OCI-LY3 (cell line): Measurements from ENCODE around the gene PLCB4.
A peak's percentile ranks its signal among the peaks of the same experiment; 100 is the strongest.

ENCODE experiments used
- H2AFZ ChIP-seq: fragments of 200-600, 300-600 bp; shearing (Covaris generic); 2 replicates; pipeline ENCODE4 v1.6.0; 2014; ENCODE audit warnings: antibody characterized with exemption, low read depth, low read length
- H3K27ac ChIP-seq: fragments of 200-600, 300-600 bp; sonication (generic); 2 replicates; pipeline ENCODE4 v1.5.1; 2014; ENCODE audit warnings: mild to moderate bottlenecking, low read length, moderate library complexity, mixed read lengths
- H3K27me3 ChIP-seq: fragments of 200-600, 300-600 bp; sonication (generic); 2 replicates; pipeline ENCODE4 v1.6.1; 2014; ENCODE audit warnings: low read depth, low read length, mixed read lengths
- H3K36me3 ChIP-seq: fragments of 200-600, 300-600 bp; sonication (generic); replicated peaks from 2 replicates; pipeline ENCODE3; 2014; ENCODE audit warnings: low read depth, low read length, mixed read lengths
- H3K4me1 ChIP-seq: fragments of 300-600, 200-600 bp; sonication (generic); 2 replicates; pipeline ENCODE4 v1.6.1; 2014; ENCODE audit warnings: low read length, mixed read lengths
- H3K4me2 ChIP-seq: fragments of 200-600, 300-600 bp; sonication (generic); 2 replicates; pipeline ENCODE4 v1.6.1; 2014; ENCODE audit warnings: low read length, mixed read lengths
- H3K4me3 ChIP-seq: fragments of 300-600, 200-600 bp; sonication (generic); 2 replicates; pipeline ENCODE4 v1.5.1; 2014; ENCODE audit warnings: antibody characterized with exemption, mild to moderate bottlenecking, low read length, moderate library complexity
- H3K79me2 ChIP-seq: fragments of 300-600, 200-600 bp; shearing (Covaris generic); 2 replicates; pipeline ENCODE4 v1.6.1; 2014; ENCODE audit warnings: mild to moderate bottlenecking, low read length, mixed read lengths
- H3K9ac ChIP-seq: fragments of 300-600, 200-600 bp; shearing (Covaris generic); 2 replicates; pipeline ENCODE4 v1.6.0; 2014; ENCODE audit warnings: mild to moderate bottlenecking, low read length, moderate library complexity
- H3K9me3 ChIP-seq: fragments of 200-600, 300-600 bp; shearing (Covaris generic); 2 replicates; pipeline ENCODE4 v1.6.1; 2014; ENCODE audit warnings: low read length, mixed read lengths; ENCODE audit not compliant: insufficient read depth
- H4K20me1 ChIP-seq: fragments of 200-600, 300-600 bp; sonication (generic); 2 replicates; pipeline ENCODE4 v1.6.1; 2016; ENCODE audit warnings: low read length, mixed read lengths; ENCODE audit not compliant: insufficient read depth
- EZH2phosphoT487 ChIP-seq: fragments of 200-600 bp; shearing (Covaris generic); IDR thresholded peaks from 2 replicates; pipeline ENCODE4 v1.6.1; 2018; ENCODE audit warnings: antibody characterized with exemption, mixed run types, low read depth
- TF ChIP-seq, protein P1 (sequence below): fragments of 200-600, 300-600 bp; sonication (generic); IDR thresholded peaks from 2 replicates; pipeline ENCODE4 v1.5.1; 2014; ENCODE audit warnings: antibody characterized with exemption, low read length, low read depth

The PLCB4 gene

DNA sequence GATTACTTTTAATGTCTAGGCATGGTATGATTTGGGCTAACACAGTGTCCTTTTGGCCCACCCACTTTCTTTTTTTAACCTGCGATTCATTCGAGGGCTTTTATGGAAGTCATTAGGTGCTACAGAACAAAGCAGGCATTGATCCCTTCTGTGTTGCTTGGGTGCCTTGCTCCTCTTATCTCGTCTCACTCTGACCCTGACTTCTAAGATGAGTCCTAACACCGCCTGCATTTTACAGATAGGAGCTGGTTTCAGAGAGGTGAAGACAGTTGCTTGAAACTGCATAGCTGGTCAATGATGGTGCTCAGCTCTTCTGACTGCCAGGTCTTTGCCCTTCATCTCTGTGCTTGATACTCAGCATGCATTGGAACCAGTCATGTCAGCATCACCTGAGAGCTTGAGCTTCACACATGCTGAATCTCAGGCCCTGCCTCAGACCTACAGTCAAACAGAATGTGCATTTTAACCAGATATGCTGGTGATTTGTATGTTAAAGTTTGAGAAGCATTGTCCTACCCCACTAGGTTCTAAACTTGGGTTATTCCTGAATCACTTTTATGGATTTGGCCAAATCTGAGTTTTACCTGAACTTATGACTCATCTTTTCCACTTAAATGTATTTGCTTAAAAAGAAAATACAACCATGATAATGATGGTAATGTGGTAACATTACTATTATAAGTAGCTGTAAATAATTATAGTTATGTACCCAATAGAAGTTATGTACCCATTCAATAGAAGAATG, 142.3 kb downstream of the PLCB4 start:
- Histone ChIP-seq H3K9me3 (no peaks in the 10 kb centered on the region), H3K27me3 (no peaks in the 10 kb centered on the region), H3K27ac (no peak overlapping the region), H3K9ac (no peak overlapping the region), H3K79me2 (no peaks in the 10 kb centered on the region), H3K4me2 (no peak overlapping the region), H3K4me1 (no peaks in the 10 kb centered on the region), H2AFZ (no peak overlapping the region), H3K36me3 (no peaks in the 10 kb centered on the region), H3K4me3 (no peak overlapping the region), H4K20me1 (no peaks in the 10 kb centered on the region)
- TF ChIP-seq EZH2phosphoT487, result no peak
- TF ChIP-seq, protein P1, sequence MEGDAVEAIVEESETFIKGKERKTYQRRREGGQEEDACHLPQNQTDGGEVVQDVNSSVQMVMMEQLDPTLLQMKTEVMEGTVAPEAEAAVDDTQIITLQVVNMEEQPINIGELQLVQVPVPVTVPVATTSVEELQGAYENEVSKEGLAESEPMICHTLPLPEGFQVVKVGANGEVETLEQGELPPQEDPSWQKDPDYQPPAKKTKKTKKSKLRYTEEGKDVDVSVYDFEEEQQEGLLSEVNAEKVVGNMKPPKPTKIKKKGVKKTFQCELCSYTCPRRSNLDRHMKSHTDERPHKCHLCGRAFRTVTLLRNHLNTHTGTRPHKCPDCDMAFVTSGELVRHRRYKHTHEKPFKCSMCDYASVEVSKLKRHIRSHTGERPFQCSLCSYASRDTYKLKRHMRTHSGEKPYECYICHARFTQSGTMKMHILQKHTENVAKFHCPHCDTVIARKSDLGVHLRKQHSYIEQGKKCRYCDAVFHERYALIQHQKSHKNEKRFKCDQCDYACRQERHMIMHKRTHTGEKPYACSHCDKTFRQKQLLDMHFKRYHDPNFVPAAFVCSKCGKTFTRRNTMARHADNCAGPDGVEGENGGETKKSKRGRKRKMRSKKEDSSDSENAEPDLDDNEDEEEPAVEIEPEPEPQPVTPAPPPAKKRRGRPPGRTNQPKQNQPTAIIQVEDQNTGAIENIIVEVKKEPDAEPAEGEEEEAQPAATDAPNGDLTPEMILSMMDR, result no peak

DNA sequence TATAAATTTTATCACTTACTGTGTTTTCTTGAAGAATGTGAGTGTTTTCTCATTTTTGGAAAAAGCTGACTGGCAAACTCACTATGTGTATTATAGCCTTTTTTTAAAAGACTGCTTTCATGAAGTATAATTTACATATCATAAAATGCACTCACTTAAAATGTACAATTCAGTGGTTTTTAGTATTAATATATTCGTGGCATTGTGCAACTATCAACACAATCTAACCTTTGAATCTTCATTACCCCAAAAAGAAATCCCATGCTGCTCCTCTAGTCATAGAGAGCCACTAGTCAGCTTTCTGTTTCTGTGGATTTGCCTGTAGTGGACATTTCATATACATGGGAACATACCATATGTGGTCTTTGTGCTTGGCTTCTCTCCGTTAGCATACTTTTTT, 143.8 kb downstream of the PLCB4 start:
- H3K4me3 ChIP-seq, result no peak overlapping the region
- H3K4me1 ChIP-seq, result no peaks in the 10 kb centered on the region
- H3K9me3 ChIP-seq, result no peaks in the 10 kb centered on the region
- TF ChIP-seq, protein P1, result no peak
- no peak for TF ChIP-seq EZH2phosphoT487
- no peak overlapping the region for H2AFZ ChIP-seq
- no peaks in the 10 kb centered on the region for H3K36me3 ChIP-seq
- H3K27ac ChIP-seq, result no peak overlapping the region
- no peaks in the 10 kb centered on the region for H3K79me2 ChIP-seq
- H3K9ac ChIP-seq, result no peak overlapping the region
- H3K4me2 ChIP-seq, result no peak overlapping the region
- H3K27me3 ChIP-seq, result no peaks in the 10 kb centered on the region
- no peaks in the 10 kb centered on the region for H4K20me1 ChIP-seq

DNA sequence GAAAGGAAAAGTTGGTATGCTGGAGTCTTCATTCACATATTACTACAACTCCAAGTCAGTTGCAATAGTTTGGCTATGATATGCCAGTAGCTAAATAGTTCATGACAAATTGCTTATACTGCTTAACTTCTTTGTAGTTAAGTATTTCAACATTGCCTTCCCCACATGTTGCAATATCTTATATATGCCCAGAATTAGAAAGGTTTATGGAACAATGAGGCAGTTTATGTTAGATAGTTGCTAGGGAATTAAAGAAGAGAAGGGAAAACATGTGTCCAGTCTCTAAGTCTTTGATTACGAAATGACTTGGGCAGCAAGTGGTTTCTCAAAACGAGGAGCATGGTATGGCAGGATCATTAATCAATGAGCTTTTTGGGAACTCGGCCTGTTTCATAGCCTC, 145.8 kb downstream of the PLCB4 start:
- TF ChIP-seq, protein P1, result no peak
- no peak for TF ChIP-seq EZH2phosphoT487
- no peaks in the 10 kb centered on the region for H3K79me2 ChIP-seq
- H3K27ac ChIP-seq, result no peak overlapping the region
- H4K20me1 ChIP-seq, result no peaks in the 10 kb centered on the region
- H3K36me3 ChIP-seq, result no peaks in the 10 kb centered on the region
- H3K4me1 ChIP-seq, result no peaks in the 10 kb centered on the region
- no peaks in the 10 kb centered on the region for H3K9me3 ChIP-seq
- H3K4me3 ChIP-seq, result no peak overlapping the region
- H3K4me2 ChIP-seq, result no peak overlapping the region
- H3K27me3 ChIP-seq, result no peaks in the 10 kb centered on the region
- no peak overlapping the region for H3K9ac ChIP-seq
- H2AFZ ChIP-seq, result no peak overlapping the region

DNA sequence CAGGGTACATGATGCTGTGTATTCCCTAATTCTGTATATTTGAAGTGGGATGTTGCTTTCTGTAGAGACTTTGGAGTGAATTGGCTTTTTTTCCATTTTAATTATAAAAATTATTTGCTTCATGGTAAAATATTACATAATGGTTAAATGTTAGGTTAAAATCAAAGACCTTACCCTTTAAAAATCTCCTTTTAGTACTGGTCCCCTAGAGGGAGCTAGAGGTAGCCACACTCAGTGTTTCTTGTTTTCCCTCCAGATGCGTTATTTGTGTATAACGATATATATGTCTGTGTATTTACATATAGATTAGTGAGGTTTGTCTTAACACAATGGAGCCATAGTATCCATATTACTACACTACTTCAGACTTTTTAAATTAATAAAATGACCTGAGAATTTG, 146.7 kb downstream of the PLCB4 start:
- Histone ChIP-seq H2AFZ (no peak overlapping the region), H3K36me3 (no peaks in the 10 kb centered on the region), H3K79me2 (no peaks in the 10 kb centered on the region), H3K27me3 (no peaks in the 10 kb centered on the region), H4K20me1 (no peaks in the 10 kb centered on the region), H3K9me3 (no peaks in the 10 kb centered on the region), H3K27ac (no peak overlapping the region), H3K4me3 (no peak overlapping the region), H3K4me1 (no peaks in the 10 kb centered on the region), H3K4me2 (no peak overlapping the region), H3K9ac (no peak overlapping the region)
- TF ChIP-seq, protein P1, result peak; percentile 48
- no peak for TF ChIP-seq EZH2phosphoT487
